GM21423 (cell line): ENCODE measurements around the gene RNF41.
"Not testable (repeated sequence)": the region's sequence is repeated elsewhere in the genome, so short reads cannot be mapped to it uniquely, and the experiment has no call there.

ENCODE experiments used
- ATAC-seq: cut with Tn5 transposase; IDR thresholded peaks from one replicate; pipeline ENCODE4 v1.9.1; 2021; ENCODE audit warnings: mild to moderate bottlenecking, moderate library complexity; ENCODE audit not compliant: unreplicated experiment

RNF41 gene

DNA sequence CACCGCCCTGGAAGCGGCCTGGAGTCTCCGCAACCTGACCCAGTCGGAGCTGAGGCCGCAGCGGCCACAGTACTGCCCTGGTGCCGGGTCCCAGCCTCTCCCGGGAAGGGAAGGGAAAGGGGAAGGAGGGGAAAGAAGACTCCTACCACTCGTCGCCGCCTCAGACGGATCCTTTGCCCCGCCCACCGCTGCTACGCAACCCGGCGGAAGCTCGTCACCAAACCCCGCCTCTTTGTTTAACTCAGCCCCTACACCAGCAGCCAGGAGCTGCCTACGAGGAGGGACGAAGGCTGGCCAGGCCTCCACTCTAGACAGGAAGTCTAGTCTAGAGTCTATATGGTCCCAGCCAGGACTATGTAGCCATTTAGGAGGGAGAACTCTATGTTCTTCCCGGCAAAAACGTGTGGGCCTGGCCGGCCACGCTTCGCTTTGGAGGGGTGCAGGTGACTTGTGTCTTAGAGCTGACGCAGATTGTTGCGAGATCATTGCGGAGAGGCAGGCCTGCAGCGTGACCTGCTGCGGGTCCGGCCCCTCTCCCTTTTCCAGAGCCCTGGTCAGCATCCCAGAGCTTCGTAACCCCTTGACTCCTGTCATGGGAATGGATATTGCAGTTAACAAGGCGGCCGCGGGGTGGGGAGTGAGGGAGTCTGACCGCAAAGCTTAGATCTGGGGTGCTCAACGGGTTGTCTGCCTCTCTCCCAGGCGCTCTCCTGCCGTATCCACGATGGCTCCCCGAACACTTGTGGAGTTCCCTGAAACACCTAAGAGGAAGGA is at the start of gene RNF41:
RNF41 (minus strand) TSS at position 166 of the 774 bp plus-strand sequence. CDS start 7,875 bp downstream, outside the sequence.
- peak; percentile 80 for ATAC-seq

DNA sequence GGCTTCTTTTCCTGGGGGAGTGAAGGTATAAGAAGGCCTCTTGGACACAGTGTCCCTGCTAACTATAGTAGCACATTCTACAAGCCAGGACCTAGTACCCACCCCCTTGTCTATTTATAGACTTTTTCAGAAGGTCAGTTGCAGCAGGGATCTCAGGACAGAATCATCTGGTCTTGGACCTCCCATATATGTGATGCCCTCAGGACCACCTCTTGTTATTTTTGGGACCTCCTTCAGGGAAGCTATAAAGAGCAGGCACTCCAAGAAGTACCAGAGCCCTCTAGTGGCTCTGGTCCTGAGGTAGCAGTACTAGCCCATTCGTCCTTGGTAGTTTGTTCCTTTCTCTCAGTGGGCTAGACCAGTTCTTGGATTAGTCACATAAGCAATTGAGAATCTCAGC is 49.3 kb upstream of the RNF41 start:
- ATAC-seq = no peak

DNA sequence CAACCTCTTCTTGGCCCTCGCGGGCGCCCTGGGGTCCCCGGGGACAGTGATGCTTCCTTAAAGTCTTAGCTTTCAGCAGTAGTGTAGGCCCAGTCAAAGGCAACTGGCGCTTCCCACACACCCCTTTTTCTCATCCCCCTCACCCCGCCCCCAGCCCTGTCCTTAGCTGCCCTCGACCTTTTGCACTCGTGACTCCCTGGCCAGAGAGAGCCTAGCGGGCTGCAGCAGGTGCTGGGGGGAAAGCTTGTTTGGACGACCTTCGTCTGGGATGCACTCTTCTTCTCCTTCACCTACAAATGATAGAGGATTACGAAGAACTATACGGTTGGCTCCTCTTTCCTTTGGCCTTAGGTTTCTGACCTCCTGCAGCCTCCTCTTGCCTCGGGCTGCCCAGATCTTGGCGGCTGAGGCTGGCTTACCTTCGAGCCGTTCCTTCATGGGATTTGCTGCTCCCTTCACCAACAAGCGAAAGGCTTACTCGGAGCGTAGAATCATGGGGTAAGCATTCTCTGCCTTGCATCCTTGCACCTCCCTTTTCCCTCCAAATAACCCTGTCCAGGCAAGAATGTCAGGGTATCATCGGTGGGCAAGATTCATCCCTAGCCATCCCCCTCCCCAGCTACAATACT is 45.8 kb upstream of the RNF41 start:
- ATAC-seq = no peak

DNA sequence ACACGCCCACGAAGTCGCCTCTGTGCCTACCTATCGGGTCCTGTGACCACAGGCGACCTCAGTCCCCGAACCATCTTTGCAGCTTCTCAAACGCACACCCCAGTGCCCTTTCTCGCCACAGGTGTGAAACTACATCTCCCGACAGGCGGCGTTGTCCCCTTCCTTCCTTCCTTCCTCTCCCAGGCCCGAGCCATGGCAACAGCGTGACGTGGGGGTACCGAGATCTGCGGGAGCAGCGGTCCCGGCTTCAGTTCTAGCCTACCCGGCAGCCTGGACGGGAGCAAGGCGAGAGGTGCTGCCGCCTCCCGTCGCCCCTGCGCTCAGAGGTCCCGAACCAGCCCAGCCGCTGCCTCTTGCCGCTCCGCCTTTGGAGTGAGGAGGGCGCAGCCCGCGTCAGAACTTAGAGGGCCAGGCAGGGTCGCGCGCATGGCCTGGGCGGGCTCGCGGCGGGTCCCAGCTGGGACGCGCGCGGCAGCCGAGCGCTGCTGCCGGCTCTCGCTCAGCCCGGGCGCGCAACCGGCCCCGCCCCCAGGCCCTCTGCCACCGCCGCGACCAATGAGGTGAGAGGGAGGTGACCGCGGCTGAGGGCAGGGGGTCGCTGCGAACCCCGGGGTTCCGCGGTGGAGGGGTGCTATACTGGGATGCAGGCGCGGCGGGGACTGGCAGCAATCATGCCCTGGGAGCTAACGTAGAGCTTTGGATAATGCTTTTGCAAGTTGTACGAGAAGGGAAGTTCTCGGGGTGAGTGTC is 45.1 kb upstream of the RNF41 start, which contains the start of gene COQ10A:
COQ10A (plus strand) TSS at position 250 of the 750 bp plus-strand sequence; CDS start at position 427, 177 bp downstream.
- ATAC-seq = peak; percentile 83

DNA sequence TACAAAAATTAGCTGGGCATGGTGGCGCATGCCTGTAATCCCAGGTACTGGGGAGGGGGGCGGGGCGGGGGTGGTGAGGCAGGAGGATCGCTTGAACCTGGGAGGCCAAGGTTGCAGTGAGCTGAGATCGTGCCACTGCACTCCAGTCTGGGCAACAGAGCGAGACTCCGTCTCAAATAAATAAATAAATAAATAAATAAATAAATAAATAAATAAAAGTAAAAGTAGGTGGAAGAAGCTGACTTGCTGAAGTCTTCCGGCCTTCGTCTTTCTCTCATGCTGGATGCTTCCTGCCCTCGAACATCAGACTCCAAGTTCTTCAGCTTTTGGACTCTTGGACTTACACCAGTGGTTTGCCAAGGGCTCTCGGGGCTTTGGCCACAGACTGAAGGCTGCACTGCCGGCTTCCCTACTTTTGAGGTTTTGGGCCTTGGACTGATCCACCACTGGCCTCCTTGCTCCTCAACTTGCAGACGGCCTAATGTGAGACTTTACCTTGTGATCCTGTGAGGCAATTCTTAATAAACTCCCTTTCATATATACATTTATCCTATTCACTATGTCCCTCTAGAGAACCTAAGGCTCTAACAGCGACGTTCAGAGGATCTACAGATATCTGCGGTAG is 44.5 kb upstream of the RNF41 start:
- not testable (repeated sequence) for ATAC-seq

DNA sequence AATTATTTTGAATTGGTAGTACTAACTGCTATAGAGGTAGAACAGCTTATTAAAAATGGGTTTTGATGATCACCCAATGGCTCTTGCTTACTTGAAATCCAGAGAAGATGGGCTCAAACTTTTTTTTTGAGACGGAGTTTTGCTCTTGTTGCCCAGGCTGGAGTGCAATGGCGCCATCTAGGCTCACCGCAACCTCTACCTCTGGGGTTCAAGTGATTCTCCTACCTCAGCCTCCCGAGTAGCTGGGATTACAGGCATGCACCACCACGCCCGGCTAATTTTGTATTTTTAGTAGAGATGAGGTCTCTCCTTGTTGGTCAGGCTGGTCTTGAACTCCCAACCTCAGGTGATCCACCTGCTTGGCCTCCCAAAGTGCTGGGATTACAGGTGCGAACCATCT is 41.2 kb upstream of the RNF41 start:
- not testable (repeated sequence) for ATAC-seq

DNA sequence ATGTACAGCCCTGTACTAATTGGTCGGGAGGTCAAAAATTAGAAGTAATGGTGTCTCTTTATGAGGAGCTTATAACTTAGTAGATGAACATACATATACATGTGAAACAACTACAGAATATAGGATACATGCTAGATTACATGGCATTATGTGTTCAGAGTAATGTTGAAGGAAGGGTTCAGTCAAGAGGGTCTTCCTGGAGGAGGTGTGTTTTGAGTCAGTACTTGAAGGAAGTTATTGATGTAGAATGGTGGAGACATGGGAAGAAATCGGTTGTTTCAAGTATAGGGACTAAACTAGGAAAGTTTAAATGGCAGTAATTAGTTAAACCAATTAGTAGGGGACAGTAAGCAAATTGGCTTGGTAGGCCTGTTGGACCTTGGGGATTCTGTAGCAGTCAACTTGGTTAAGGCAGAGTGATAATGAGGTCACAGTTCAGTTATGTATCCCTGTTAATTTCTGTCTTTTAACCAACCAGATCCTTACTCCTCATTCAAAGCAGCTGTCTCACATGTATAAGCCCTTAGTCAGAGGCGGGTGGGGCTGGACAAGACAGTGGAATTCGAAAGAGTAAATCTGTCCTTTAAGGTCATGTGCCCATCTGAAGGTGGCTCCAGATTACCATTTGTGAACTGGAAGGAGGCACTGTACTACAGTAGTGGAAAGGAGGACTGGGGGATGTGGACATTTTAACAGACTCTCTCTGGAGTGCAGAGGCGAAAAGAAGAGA is 39.9 kb upstream of the RNF41 start:
- no peak for ATAC-seq

DNA sequence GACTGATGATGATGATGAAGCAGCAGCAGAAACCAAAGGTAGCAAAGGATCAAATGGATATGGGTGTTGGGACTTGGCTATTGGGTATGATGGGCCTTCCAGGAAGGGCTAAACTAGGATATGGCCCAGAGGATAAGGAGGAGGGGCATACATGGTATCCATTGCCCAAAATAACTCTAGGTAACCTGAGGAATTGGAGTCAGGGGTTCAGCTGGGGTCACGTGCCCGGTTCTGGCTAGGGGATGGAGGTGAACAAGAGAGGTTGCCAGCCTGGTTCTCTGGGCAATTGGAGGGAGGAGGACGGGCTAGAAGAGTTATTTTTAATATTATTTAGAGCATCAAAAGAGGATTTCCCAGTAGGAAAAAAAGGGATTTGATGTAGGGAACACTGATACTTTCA is 39.2 kb upstream of the RNF41 start:
- no peak for ATAC-seq

DNA sequence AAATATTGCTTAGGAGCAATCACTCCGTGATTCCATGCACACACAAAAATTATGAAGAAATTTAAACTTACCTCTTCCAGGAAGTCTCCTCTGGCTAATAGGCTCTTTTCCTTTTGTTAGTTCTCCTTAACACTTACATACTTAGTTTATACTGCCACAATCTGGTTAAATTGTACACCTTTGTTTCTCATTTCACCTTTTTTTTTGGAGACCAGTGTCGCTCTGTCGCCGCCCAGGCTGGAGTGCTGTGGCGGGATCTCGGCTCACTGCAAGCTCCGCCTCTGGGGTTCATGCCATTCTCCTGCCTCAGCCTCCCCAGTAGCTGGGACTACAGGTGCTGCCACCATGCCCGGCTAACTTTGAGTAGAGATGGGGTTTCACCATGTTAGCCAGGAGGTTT is 38.7 kb upstream of the RNF41 start:
- no peak for ATAC-seq

DNA sequence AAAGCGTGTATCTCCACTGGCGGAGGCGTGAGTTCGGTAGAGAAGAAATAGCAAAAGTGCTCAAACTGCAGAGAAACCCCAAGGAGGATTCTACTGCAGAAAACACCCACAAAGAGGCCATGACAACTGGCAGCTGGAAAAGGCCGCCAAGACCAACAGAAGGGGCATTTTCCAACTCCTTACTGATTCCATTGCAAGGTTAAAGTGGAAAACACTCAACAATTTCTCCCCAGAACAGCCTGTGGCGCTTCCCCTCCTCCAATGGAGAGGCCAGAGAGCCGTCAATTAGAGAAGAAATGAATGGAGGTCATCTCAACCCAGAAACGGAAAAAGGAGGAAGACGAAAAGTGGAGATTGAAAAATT is 37.1 kb upstream of the RNF41 start:
- no peak for ATAC-seq

DNA sequence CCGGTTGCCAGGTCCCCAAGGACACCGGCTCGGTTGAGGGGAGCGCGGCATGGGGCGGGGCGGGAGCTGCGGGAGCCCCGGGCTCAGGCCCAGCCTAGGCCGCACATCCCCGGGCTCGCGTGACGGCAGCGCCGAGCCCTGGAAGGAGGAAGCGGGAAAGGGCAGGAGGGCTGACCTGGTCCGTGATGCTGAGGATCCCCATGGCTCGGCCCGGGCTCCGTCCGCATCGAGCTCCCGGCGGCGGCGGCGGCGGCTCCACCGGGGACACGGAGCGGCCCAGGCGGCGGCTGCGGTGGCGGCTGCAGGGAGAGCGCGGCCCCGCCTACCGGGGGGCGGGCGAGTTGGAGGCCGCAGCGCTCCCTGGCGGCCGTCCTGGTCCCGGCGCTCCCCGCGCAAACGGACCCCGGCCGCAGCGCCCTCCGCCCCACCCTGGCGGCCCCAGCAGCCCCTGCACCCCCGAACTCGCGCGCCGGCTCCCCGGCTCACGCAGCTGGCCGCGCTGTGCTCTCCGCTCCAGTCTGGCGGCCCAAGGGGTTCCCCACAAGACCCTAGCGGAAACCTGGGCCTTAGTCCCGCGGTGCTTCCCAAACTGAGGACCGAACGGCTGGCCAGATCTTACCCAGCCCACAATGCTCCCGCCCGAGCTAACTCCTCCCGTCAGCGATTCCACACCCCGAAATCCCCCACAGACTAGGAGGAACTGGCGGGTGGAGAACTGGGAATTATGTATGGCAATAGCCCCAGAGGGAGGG is 36.5 kb upstream of the RNF41 start, which contains the start of gene ANKRD52:
ANKRD52 (minus strand) TSS at position 317 of the 752 bp plus-strand sequence; CDS start at position 202, 115 bp downstream.
- ATAC-seq = peak; percentile 83

DNA sequence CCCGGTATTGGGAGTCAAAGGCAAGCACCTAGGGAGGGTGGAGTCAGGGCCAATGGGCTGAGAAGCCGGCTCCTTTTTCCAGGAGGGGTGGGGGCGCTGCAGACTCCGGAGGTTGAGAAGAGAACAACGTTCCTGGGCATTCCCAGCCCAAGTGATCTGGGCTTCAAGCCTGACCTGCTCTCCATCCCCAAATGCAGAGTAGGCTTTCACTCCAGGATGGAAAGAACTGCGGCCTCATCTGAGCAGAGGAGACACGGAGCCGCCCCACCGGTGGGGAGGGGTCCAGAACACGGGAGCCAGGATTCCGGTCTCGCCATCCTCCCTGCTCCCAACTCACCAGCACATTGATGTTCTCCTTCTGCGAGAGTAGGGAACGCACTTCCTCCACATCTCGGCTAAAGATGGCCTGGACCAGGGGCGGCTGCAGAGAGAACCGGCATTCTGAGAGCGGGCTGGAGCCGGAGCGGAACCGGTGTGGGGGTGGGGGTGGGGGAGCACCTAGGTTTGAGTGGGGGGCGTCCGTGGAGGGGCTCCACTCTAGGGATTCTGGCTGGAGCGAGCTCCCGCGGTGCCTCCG is 35.9 kb upstream of the RNF41 start:
- peak; percentile 11 for ATAC-seq

DNA sequence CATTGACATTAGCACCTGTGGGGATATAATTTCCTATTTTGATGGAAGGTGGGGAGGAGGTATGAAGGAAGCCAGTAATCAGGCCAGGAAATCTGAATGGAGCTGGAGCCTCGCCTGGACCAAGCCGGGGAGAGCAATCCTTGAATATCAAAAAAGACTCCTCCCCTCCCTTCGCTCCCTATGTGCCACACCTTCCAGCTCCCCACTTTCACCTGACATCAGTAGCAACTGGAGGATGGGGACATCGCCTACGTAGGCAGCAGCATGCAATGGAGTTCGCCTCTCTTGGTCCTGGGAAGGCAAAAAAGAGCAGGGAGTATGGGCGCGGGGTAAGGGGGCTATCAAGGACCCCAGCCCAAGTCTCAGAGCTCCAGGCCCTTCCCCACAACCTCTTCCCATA is 35.3 kb upstream of the RNF41 start:
- ATAC-seq = no peak

DNA sequence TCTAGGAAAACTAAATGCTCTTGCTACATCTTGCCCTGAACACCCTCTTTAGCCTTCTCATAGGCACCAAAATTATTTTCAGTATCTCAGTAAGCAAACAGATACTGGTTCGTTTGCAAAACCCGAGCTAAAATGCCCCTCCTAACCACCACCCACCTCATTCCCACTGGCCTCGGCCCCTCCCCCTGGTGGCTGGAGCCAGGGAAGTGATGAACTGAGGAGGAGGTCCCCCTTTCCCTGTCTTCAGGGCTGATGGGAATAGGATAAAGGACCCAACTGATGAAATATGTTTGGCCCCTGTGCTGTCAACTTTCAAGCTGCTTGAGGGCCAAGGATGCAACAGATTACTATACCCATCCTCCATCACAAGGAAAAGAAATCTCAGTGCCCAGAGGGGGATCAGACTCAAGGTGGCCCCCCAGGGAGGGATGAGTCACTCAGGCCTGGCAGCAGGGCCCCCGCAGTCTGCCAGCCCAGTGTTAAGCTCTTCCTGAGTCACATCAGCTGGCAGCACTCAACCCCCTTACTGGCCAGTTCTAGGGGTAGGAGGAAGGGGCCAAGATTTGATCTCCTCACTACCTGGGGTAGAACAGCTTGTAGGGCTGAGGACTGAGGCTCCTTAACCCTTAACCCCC is 34.7 kb upstream of the RNF41 start:
- no peak for ATAC-seq

DNA sequence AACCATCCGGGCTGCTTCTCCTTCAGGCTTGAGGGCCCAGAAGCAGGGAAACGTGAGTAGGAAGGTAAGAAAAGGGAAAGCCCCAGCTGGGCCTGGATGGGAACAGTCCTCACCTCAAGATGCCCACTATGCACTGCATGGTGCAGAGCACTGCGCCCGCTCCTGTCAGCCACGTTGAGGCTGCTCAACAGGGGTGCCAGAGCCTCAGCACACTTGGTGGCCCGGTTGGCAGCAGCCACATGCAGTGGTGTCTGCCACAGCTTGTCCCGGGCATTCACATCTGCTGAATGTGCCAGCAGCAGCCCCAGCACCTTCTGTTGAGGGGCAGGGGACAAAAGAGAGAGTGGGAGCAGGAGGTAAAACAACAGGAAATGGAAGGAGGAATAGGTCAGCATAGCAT is 33.9 kb upstream of the RNF41 start:
- ATAC-seq = no peak

DNA sequence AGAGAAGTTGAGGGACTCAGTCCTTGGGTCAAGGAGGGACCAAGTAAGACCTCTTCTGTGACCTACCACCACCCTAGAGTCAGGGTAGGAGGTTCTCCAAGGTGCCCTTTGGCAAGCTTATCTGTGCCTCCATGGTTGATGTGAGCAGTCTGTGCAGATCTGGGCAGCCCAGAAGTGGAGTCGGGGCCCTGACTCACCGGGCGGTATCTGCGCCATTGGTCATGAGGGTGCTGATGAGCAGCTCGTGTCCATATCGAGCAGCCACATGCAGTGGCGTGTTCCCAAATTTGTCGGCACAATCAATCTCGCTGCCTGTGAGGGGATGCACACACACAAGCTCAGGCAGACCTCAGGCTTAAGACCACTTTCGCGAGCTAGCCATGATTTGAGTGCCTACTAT is 31.4 kb upstream of the RNF41 start:
- ATAC-seq = no peak

DNA sequence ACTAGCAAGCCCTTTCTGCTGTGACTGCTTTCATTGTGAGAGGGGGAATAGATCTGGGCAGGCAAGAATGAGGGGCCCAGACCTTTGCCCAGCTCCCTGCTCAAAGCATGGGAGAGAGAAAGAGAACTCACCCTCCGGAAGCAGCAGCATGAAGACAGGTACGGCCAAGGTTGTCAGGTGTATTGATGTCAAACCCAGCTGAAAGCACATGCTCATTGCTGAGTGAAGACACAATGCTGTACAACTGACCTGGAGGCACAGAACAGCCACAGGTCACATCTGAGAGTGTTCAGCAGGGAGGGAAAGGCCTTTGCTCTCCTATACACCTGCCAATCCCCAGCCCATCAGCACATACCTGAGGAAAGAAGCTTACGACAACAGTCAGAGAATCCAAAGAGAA is 30.9 kb upstream of the RNF41 start:
- no peak for ATAC-seq

DNA sequence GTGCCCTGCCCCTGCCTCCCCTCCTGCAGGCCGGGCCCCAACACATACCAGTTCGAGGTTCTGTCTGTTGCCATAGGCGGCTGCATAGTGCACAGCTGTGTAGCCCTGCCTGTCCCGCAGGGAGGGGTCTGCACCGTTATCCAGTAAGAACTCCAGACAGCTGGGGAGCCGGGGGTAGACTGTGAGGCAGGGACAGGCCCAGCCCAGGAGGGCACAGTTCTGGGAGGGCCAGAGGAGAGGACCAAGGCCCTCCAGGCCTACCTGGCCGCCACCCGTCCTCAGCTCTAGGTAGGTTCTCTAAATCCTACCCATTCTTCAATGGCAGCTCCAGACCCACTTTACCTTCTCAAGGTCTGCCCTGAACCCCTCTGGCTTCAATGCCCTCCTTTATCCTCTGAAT is 27.0 kb upstream of the RNF41 start:
- no peak for ATAC-seq

DNA sequence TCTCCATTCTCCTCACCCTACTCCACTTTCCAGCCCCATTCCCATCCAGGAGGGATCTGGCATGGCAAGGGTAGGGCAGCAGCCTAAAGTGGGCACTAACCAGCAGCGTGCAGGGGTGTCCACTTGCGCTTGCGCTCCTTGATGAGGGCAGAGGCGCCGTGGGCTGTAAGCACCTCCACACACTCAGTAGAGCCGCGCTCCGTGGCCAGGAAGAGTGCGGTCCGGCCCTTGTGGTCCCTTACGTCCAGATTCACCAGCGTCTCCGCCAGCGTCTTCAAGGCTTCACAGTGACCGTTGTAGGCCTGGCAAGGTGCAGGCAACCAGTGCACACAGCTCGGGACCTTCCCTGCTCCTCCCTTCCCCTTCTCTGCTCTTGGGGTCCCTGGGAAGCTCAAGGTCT is 26.2 kb upstream of the RNF41 start:
- ATAC-seq = no peak
